K562 (cell line): ENCODE results near the gene DIP2A. TPM values are rescaled to one million over a fixed set of nuclear protein-coding genes. Genes with fewer than 3 reads are reported as not detected.

Experiments
- ATAC-seq: fragments of 200-7000 bp; cut with Tn5 transposase; 3 replicates; pipeline ENCODE4 v1.9.1; 2020; ENCODE audit warnings: moderate library complexity
- BruUV-seq: library from RNA; stranded (reverse); fragments of 400-500 nt; replicated peaks from 2 replicates; lab custom pipeline; 2021; lab: Mats Ljungman, UMichigan
- CTCF ChIA-PET: fragments of 300-600 bp; formaldehyde crosslinking; extraction: SDS; loops from one replicate; lab custom pipeline; 2021; ENCODE audit warnings: low intra/inter-chr PET ratio; lab: Yijun Ruan, JAX
- POLR2A ChIA-PET: fragments of 300-600, 350-650 bp; sonication (Branson Sonifier 250); formaldehyde crosslinking; extraction: SDS; loops from one replicate; lab custom pipeline; 2021; ENCODE audit warnings: antibody characterized with exemption, inconsistent platforms; lab: Yijun Ruan, JAX
- DNase-seq, 4 experiments: peaks; one replicate each; pipeline versions ENCODE4 v3.0.0 to v3.0.0-alpha.2; 2011 to 2018; ENCODE audit warnings: low spot score in 3 of 4, mixed read lengths in 3 of 4; ENCODE audit errors: extremely low read depth in 1 of 4
- FAIRE-seq: peaks from 2 replicates; lab custom pipeline; 2011; peaks lifted over from hg19 to GRCh38; lab: Jason Lieb, UNC
- H2AFZ ChIP-seq: 2 replicates; pipeline ENCODE4 v1.6.0; 2011; ENCODE audit warnings: low read depth, low read length, control low read depth, inconsistent platforms
- H3K27ac ChIP-seq: fragments of 200-600 bp; 3 replicates; pipeline ENCODE4 v1.8.0; 2011; ENCODE audit warnings: low read depth, mild to moderate bottlenecking, control low read depth, inconsistent platforms, low read length, moderate library complexity, mixed read lengths; ENCODE audit errors: extremely low read depth
- H3K27me3 ChIP-seq, 2 experiments: fragments of 300-600 bp in 1 of 2; 2 replicates in 1 of 2; 3 replicates in 1 of 2; pipeline versions ENCODE4 v1.6.0 to v1.8.0; 2011; ENCODE audit warnings: inconsistent platforms in 2 of 2, low read length in 2 of 2, mild to moderate bottlenecking in 1 of 2, mixed read lengths in 1 of 2, moderate library complexity in 1 of 2; ENCODE audit not compliant: control insufficient read depth in 2 of 2, insufficient read depth in 2 of 2
- H3K36me3 ChIP-seq: fragments of 300-600 bp; 3 replicates; pipeline ENCODE4 v1.8.0; 2011; ENCODE audit warnings: mild to moderate bottlenecking, low read length, inconsistent platforms; ENCODE audit not compliant: control insufficient read depth, insufficient read depth
- H3K4me1 ChIP-seq, 2 experiments: fragments of 200-600 bp in 1 of 2; replicated peaks in 1 of 2; 2 replicates in 1 of 2; 3 replicates in 1 of 2; pipeline versions ENCODE4 v1.5.1 to v1.8.0; 2011; ENCODE audit warnings: inconsistent platforms in 2 of 2, low read length in 2 of 2, mild to moderate bottlenecking in 1 of 2, mixed read lengths in 1 of 2, moderate library complexity in 1 of 2; ENCODE audit not compliant: control insufficient read depth in 2 of 2, insufficient read depth in 2 of 2
- H3K4me2 ChIP-seq: 2 replicates; pipeline ENCODE4 v1.6.1; 2011; ENCODE audit warnings: low read length, control low read depth, inconsistent platforms, mixed read lengths; ENCODE audit not compliant: insufficient read depth
- H3K4me3 ChIP-seq: fragments of 200-600 bp; sonication (generic), shearing (Covaris generic); 2 replicates; pipeline ENCODE4 v1.5.1; 2016; ENCODE audit warnings: control low read depth, inconsistent platforms
- H3K79me2 ChIP-seq: fragments of 200-600 bp; 3 replicates; pipeline ENCODE4 v1.8.0; 2011; ENCODE audit warnings: low read length, inconsistent platforms; ENCODE audit not compliant: control insufficient read depth, insufficient read depth
- H3K9ac ChIP-seq, 2 experiments: 2 replicates each; pipeline versions ENCODE4 v1.6.0 to v1.6.1; 2011; ENCODE audit warnings: low read depth in 2 of 2, low read length in 2 of 2, control low read depth in 1 of 2, inconsistent platforms in 1 of 2, mild to moderate bottlenecking in 1 of 2, mixed read lengths in 1 of 2; ENCODE audit not compliant: insufficient read depth in 1 of 2
- H3K9me1 ChIP-seq: one replicate; pipeline ENCODE4 v1.6.0; 2011; ENCODE audit warnings: inconsistent platforms, mild to moderate bottlenecking, low read length, moderate library complexity; ENCODE audit not compliant: control insufficient read depth, insufficient read depth
- H3K9me3 ChIP-seq: replicated peaks from 2 replicates; pipeline ENCODE4 v1.5.1; 2011; ENCODE audit warnings: low read depth, low read length, inconsistent platforms; ENCODE audit not compliant: control insufficient read depth, insufficient read depth
- H4K20me1 ChIP-seq: replicated peaks from 2 replicates; pipeline ENCODE4 v1.6.1; 2011; ENCODE audit warnings: low read length, inconsistent platforms, mixed read lengths; ENCODE audit not compliant: control insufficient read depth, insufficient read depth
- ATF1 ChIP-seq, 2 experiments: fragments of 450-650 bp in 1 of 2; IDR thresholded peaks; 2 replicates each; pipeline ENCODE4 v1.6.1; 2016; ENCODE audit warnings: missing compliant biosample characterization in 1 of 2, missing genetic modification characterization in 1 of 2
- C11orf30 ChIP-seq: fragments of 450-650 bp; IDR thresholded peaks from 2 replicates; pipeline ENCODE4 v1.6.1; 2016; ENCODE audit warnings: low read depth, mild to moderate bottlenecking
- MAFF ChIP-seq: IDR thresholded peaks from 2 replicates; pipeline ENCODE4 v1.6.1; 2012; ENCODE audit warnings: low read length, improper control_type of control experiment
- MAFK ChIP-seq: IDR thresholded peaks from 2 replicates; pipeline ENCODE4 v1.6.1; 2011; ENCODE audit warnings: low read length, improper control_type of control experiment
- NFE2 ChIP-seq: IDR thresholded peaks from 2 replicates; pipeline ENCODE4 v1.6.1; 2014; ENCODE audit warnings: antibody characterized with exemption, low read depth
- NFE2L1 ChIP-seq: fragments of 450-650 bp; IDR thresholded peaks from 2 replicates; pipeline ENCODE4 v1.6.1; 2016; ENCODE audit warnings: missing genetic modification characterization, low read depth, mild to moderate bottlenecking, missing compliant biosample characterization, moderate library complexity, borderline replicate concordance
- PCBP2 ChIP-seq: fragments of 200-400 bp; formaldehyde crosslinking; IDR thresholded peaks from 2 replicates; pipeline ENCODE4 v1.6.1; 2018; ENCODE audit warnings: low read length, low read depth, mild to moderate bottlenecking, moderate library complexity; ENCODE audit not compliant: poor library complexity, severe bottlenecking
- POLR2G ChIP-seq: fragments of 200-400 bp; formaldehyde crosslinking; IDR thresholded peaks from 2 replicates; pipeline ENCODE4 v1.6.1; 2017; ENCODE audit warnings: low read depth, mild to moderate bottlenecking, antibody characterized with exemption, low read length, moderate library complexity
- PPARD ChIP-seq: fragments of 250-450 bp; sonication (Bioruptor Pico); IDR thresholded peaks from 2 replicates; pipeline ENCODE4 v1.8.0; 2022; ENCODE audit warnings: inconsistent platforms, mild to moderate bottlenecking, moderate library complexity
- SMAD2 ChIP-seq: fragments of 150-350 bp; IDR thresholded peaks from 2 replicates; pipeline ENCODE4 v1.6.1; 2014; ENCODE audit warnings: low read depth, mild to moderate bottlenecking, low read length
- TRIM25 ChIP-seq: fragments of 450-650 bp; IDR thresholded peaks from 2 replicates; pipeline ENCODE4 v1.7.0; 2016; ENCODE audit warnings: borderline replicate concordance
- ZNF316 ChIP-seq: fragments of 450-650 bp; IDR thresholded peaks from 2 replicates; pipeline ENCODE4 v1.6.1; 2016
- WGBS: fragments of 100-300 bp; shearing (Covaris generic); methylation state at CpG from one replicate; pipeline ENCODE4 v1.1.6; 2016; ENCODE audit warnings: low coverage, mixed read lengths; ENCODE audit not compliant: insufficient coverage; ENCODE audit errors: missing lambda C conversion rate; 5-methylcytosine and 5-hydroxymethylcytosine counted together
- in situ Hi-C: fragments of 300-500 bp; cut with MboI; formaldehyde crosslinking; loops from 4 replicates; pipeline ENCODE4 v1.15.0; 2018; ENCODE audit warnings: inconsistent platforms, mixed read lengths
- intact Hi-C: fragments of 100-400 bp; cut with micrococcal nuclease; formaldehyde crosslinking; loops from 2 replicates; pipeline ENCODE4 v1.14.2; 2022
- polyA plus RNA-seq, 8 experiments: library from polyadenylated mRNA; depleted of rRNA in 4 of 8; stranded (reverse) in 5 of 8; unstranded in 3 of 8; fragments of >200 nt; fragmentation: Nextera tagmentation in 2 of 8; fragmentation: Illumina TruSeq in 1 of 8; extraction: Ambion mirVana in 2 of 8; extraction: Trizol in 1 of 8; gene quantifications; 2 replicates each; pipeline versions ENCODE4 v1.2.1 to v1.2.3, GENCODE V29; 2011 to 2014; ENCODE audit warnings: inconsistent platforms in 1 of 8, missing spikeins in 1 of 8
- total RNA-seq, 7 experiments: library from RNA; depleted of rRNA in 6 of 7; stranded (reverse); fragments of >200 nt in 6 of 7; fragmentation: Illumina TruSeq in 2 of 7; extraction: Trizol in 2 of 7; gene quantifications; 2 replicates each; pipeline versions ENCODE4 v1.2.1 to v1.2.3, GENCODE V29; 2011 to 2021; ENCODE audit warnings: low replicate concordance in 1 of 7
- TF ChIP-seq, protein P1 (sequence below): sonication (generic); formaldehyde crosslinking; IDR thresholded peaks from 2 replicates; pipeline ENCODE4 v1.8.0; 2022; ENCODE audit warnings: missing genetic modification reagents, mild to moderate bottlenecking, moderate library complexity, borderline replicate concordance

The DIP2A gene
- total and polyA plus RNA-seq, 9 of the 15 experiments (the other 6 are each of a cell fraction or from before 2014, with no cell fraction given) = 4.3 to 34.5 (median 20.3) TPM

- H3K4me1 ChIP-seq = peaks cover 0 to 8% of the 10 kb centered on the region in 2 experiments; a peak in 3 of 5 replicates
- no peak overlapping the region for H3K9ac ChIP-seq
- no peak for DNase-seq
- H3K27me3 ChIP-seq = no peaks in the 10 kb centered on the region
- POLR2A ChIA-PET = no interaction called here
- no peak overlapping the region for H3K4me3 ChIP-seq
- CTCF ChIA-PET = no interaction called here
- no peak overlapping the region; the same call in 2 of the 3 replicates for H3K27ac ChIP-seq
- no peaks in the 10 kb centered on the region for H3K9me1 ChIP-seq
- intact Hi-C loops (no loop called here), in situ Hi-C loops (no loop called here)
- no peak for FAIRE-seq
- no peak for ATAC-seq
- peaks cover 90% of the 10 kb centered on the region for H3K36me3 ChIP-seq
- no peak overlapping the region for H3K4me2 ChIP-seq
- no TSS peak for BruUV-seq
- 92% methylated on average over 23 of the region's 23 CpGs for WGBS
- H3K9me3 ChIP-seq = no peaks in the 10 kb centered on the region
- H4K20me1 ChIP-seq = no peaks in the 10 kb centered on the region
- TF ChIP-seq SMAD2 (no peak), POLR2G (peak; percentile 46; the same call in 1 of the 2 replicates)
- H3K79me2 ChIP-seq = no peaks in the 10 kb centered on the region
- H2AFZ ChIP-seq = no peak overlapping the region
These were observed 16.7 kb upstream of the DIP2A start for GRCh38 chr21:46441961-46442498.

DNA sequence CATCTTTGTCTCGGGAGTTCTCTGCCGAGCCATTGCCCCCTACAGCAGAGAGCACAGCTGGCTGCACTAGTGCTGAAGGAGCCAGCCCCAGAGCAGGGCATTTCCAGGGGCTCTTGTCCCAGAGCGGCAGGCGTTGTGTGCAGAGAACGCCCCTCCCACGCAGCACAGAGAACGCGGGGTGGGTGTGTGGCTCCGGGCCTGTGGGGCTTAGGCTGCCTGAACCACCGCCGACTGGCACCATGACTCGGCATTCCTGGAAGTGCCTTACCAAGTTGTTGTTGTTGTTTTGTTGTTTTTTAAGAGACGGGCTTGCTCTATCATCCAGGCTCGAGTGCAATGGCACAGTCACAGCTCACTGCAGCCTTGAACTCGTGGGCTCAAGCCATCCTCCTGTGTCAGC lies 15.8 kb upstream of the DIP2A start:
- Histone ChIP-seq H3K79me2 (no peaks in the 10 kb centered on the region), H2AFZ (no peak overlapping the region), H3K4me3 (no peak overlapping the region), H3K9me1 (no peaks in the 10 kb centered on the region), H3K9ac (0 out of 4 replicates have a peak overlapping the region, but pooled peaks of 1 of the 2 experiments have one; percentile 8), H3K4me2 (no peak overlapping the region), H3K27ac (no peak overlapping the region), H3K9me3 (no peaks in the 10 kb centered on the region), H4K20me1 (no peaks in the 10 kb centered on the region), H3K36me3 (peaks cover 87% of the 10 kb centered on the region), H3K27me3 (no peaks in the 10 kb centered on the region), H3K4me1 (peaks cover 0 to 8% of the 10 kb centered on the region in 2 experiments; a peak in 3 of 5 replicates)
- WGBS = 76% methylated on average over 15 of the region's 15 CpGs
- ChIA-PET POLR2A (interaction anchor here (0.7 to 1.2 kb wide), 2 partner anchors 9 to 13 kb away, joined by 3 to 4 read pairs; no protein-coding TSS in a partner anchor), CTCF (no interaction called here)
- FAIRE-seq = no peak
- intact Hi-C loops (no loop called here), in situ Hi-C loops (no loop called here)
- ATAC-seq = no peak
- BruUV-seq = no TSS peak
- DNase-seq = peak in 1 of 4 experiments; percentile 47
- TF ChIP-seq MAFF = 0 out of 2 replicates have a peak, but pooled peaks have one; percentile 31
- TF ChIP-seq NFE2 = peak; percentile 67
- no peak for TF ChIP-seq PCBP2
- TF ChIP-seq MAFK = peak; percentile 59; the same call in 1 of the 2 replicates
- peak; percentile 36; the same call in 1 of the 2 replicates for TF ChIP-seq POLR2G
- no peak for TF ChIP-seq PPARD
- no peak for TF ChIP-seq TRIM25
- TF ChIP-seq C11orf30 = peak; percentile 72
- peak; percentile 56; the same call in 1 of the 2 replicates for TF ChIP-seq NFE2L1
- peak; percentile 65 for TF ChIP-seq ZNF316
- TF ChIP-seq, protein P1, sequence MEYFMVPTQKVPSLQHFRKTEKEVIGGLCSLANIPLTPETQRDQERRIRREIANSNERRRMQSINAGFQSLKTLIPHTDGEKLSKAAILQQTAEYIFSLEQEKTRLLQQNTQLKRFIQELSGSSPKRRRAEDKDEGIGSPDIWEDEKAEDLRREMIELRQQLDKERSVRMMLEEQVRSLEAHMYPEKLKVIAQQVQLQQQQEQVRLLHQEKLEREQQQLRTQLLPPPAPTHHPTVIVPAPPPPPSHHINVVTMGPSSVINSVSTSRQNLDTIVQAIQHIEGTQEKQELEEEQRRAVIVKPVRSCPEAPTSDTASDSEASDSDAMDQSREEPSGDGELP (CRISPR knock-in tag) = peak; percentile 18; the same call in 1 of the 2 replicates
- TF ChIP-seq ATF1 (CRISPR knock-in tag; IDR thresholded peaks at IDR 0.05) = no peak
- no peak for TF ChIP-seq ATF1 (tag; IDR thresholded peaks at IDR 0.05)
